Endothelial cell of umbilical vein (primary cell): Measurements from ENCODE around the gene ACE. TPM values are rescaled to one million over a fixed set of nuclear protein-coding genes. Genes with fewer than 3 reads are reported as not detected.

ENCODE experiments used
- BruUV-seq: library from RNA; stranded (reverse); fragments of 400-500 nt; replicated peaks from 2 replicates; lab custom pipeline; 2021; lab: Mats Ljungman, UMichigan
- CTCF ChIA-PET: fragments of 300-600, 350-600 bp; sonication (Branson Sonifier 250); formaldehyde crosslinking; loops from one replicate; lab custom pipeline; 2021; ENCODE audit warnings: antibody characterized with exemption, inconsistent platforms; lab: Charles Lee
- POLR2A ChIA-PET: fragments of 300-600, 350-600 bp; sonication (Branson Sonifier 250); formaldehyde crosslinking; loops from one replicate; lab custom pipeline; 2021; ENCODE audit warnings: antibody characterized with exemption, inconsistent platforms; lab: Charles Lee
- DNase-seq: peaks from one replicate; pipeline ENCODE4 v3.0.0-alpha.2; 2011; ENCODE audit warnings: low read depth, low spot score
- FAIRE-seq: peaks from 2 replicates; lab custom pipeline; 2011; peaks lifted over from hg19 to GRCh38; lab: Jason Lieb, UNC
- H2AFZ ChIP-seq: 2 replicates; pipeline ENCODE4 v1.6.0; 2012; ENCODE audit warnings: low read depth, low read length, control low read depth, inconsistent platforms
- H3K27ac ChIP-seq: 2 replicates; pipeline ENCODE4 v1.5.1; 2011; ENCODE audit warnings: low read depth, mild to moderate bottlenecking, control low read depth, low read length, moderate library complexity; ENCODE audit not compliant: insufficient read depth
- H3K27me3 ChIP-seq, 2 experiments: 2 replicates each; pipeline versions ENCODE4 v1.6.0 to v1.6.1; 2011; ENCODE audit warnings: low read length in 2 of 2, mixed read lengths in 1 of 2; ENCODE audit not compliant: control insufficient read depth in 2 of 2, insufficient read depth in 2 of 2
- H3K36me3 ChIP-seq, 2 experiments: 2 replicates in 1 of 2; 3 replicates in 1 of 2; pipeline ENCODE4 v1.5.1; 2011; ENCODE audit warnings: low read length in 2 of 2, mild to moderate bottlenecking in 1 of 2, moderate library complexity in 1 of 2; ENCODE audit not compliant: control insufficient read depth in 2 of 2, insufficient read depth in 2 of 2; ENCODE audit errors: extremely low read depth in 1 of 2
- H3K4me1 ChIP-seq: 3 replicates; pipeline ENCODE4 v1.5.1; 2011; ENCODE audit warnings: mild to moderate bottlenecking, low read length; ENCODE audit not compliant: control insufficient read depth, insufficient read depth; ENCODE audit errors: extremely low read depth
- H3K4me2 ChIP-seq: 2 replicates; pipeline ENCODE4 v1.6.1; 2011; ENCODE audit warnings: low read length, control low read depth, mixed read lengths; ENCODE audit not compliant: insufficient read depth
- H3K4me3 ChIP-seq, 3 experiments: fragments of 200-600 bp in 1 of 3; sonication (generic), shearing (Covaris generic) in 1 of 3; replicated peaks in 1 of 3; 2 replicates each; pipeline ENCODE4 v1.5.1; 2011 to 2016; ENCODE audit warnings: control low read depth in 3 of 3, low read length in 3 of 3, mild to moderate bottlenecking in 2 of 3, inconsistent platforms in 1 of 3, low read depth in 1 of 3, moderate library complexity in 1 of 3; ENCODE audit not compliant: insufficient read depth in 1 of 3
- H3K79me2 ChIP-seq: 2 replicates; pipeline ENCODE4 v1.6.0; 2012; ENCODE audit warnings: low read length, inconsistent platforms; ENCODE audit not compliant: control insufficient read depth, insufficient read depth
- H3K9ac ChIP-seq: replicated peaks from 2 replicates; pipeline ENCODE3; 2011; ENCODE audit warnings: low read length, control low read depth; ENCODE audit not compliant: insufficient read depth; ENCODE audit errors: extremely low read depth
- H3K9me1 ChIP-seq: replicated peaks from 3 replicates; pipeline ENCODE4 v1.6.0; 2011; ENCODE audit warnings: mild to moderate bottlenecking, low read length; ENCODE audit not compliant: control insufficient read depth, insufficient read depth; ENCODE audit errors: extremely low read depth
- H3K9me3 ChIP-seq: replicated peaks from 2 replicates; pipeline ENCODE4 v1.5.1; 2012; ENCODE audit warnings: low read length, inconsistent platforms; ENCODE audit not compliant: control insufficient read depth, insufficient read depth
- H4K20me1 ChIP-seq: replicated peaks from 2 replicates; pipeline ENCODE3; 2011; ENCODE audit warnings: mild to moderate bottlenecking, low read length; ENCODE audit not compliant: control insufficient read depth, insufficient read depth; ENCODE audit errors: extremely low read depth
- CTCF ChIP-seq, 2 donors: IDR thresholded peaks; 1 replicate in 1 of 2; 2 replicates in 1 of 2; pipeline ENCODE4 v1.5.1; 2011; ENCODE audit warnings: low read length in 2 of 2, mild to moderate bottlenecking in 2 of 2, moderate library complexity in 2 of 2, control low read depth in 1 of 2, inconsistent platforms in 1 of 2, low read depth in 1 of 2; ENCODE audit not compliant: insufficient read depth in 1 of 2; ENCODE audit errors: extremely low read depth in 1 of 2
- EZH2 ChIP-seq: IDR thresholded peaks from 2 replicates; pipeline ENCODE4 v1.6.1; 2012; ENCODE audit warnings: borderline replicate concordance, low read depth, mild to moderate bottlenecking, moderate library complexity, low read length, inconsistent platforms; ENCODE audit not compliant: severe bottlenecking
- FOS ChIP-seq: IDR thresholded peaks from 2 replicates; pipeline ENCODE4 v1.6.1; 2011; ENCODE audit warnings: mild to moderate bottlenecking, low read length, moderate library complexity, borderline replicate concordance; ENCODE audit not compliant: insufficient read depth
- GATA2 ChIP-seq: IDR thresholded peaks from 2 replicates; pipeline ENCODE4 v1.7.0; 2011; ENCODE audit warnings: low read depth, mild to moderate bottlenecking, moderate library complexity, mixed read lengths, low read length; ENCODE audit not compliant: insufficient read length, insufficient read depth
- JUN ChIP-seq: IDR thresholded peaks from 2 replicates; pipeline ENCODE4 v1.6.1; 2011; ENCODE audit warnings: borderline replicate concordance, low read depth; ENCODE audit not compliant: insufficient read length, insufficient read depth
- MAX ChIP-seq: IDR thresholded peaks from 2 replicates; pipeline ENCODE4 v1.6.1; 2011; ENCODE audit not compliant: insufficient read depth, insufficient read length
- MYC ChIP-seq: IDR thresholded peaks from one replicate; pipeline ENCODE4 v1.6.1; 2011; ENCODE audit warnings: mild to moderate bottlenecking, low read depth, low read length
- POLR2A ChIP-seq: IDR thresholded peaks from 2 replicates; pipeline ENCODE4 v1.6.1; 2012; ENCODE audit warnings: low read depth, mild to moderate bottlenecking, control low read depth, low read length
- POLR2AphosphoS5 ChIP-seq: IDR thresholded peaks from 2 replicates; pipeline ENCODE4 v1.6.1; 2012; ENCODE audit warnings: low read depth, mild to moderate bottlenecking, control low read depth, low read length, moderate library complexity; ENCODE audit not compliant: insufficient read depth
- dilution Hi-C: fragments of 300-500 bp; cut with MboI; formaldehyde crosslinking; loops from one replicate; pipeline ENCODE4 v1.15.0; 2019; ENCODE audit warnings: low sequenced_read_pairs; ENCODE audit not compliant: extremely low pct_ligation_motif_present
- intact Hi-C: fragments of 100-400 bp; cut with micrococcal nuclease; formaldehyde crosslinking; loops from one replicate; pipeline ENCODE4 v1.10.0; 2022
- polyA plus RNA-seq, 4 experiments: library from polyadenylated mRNA; depleted of rRNA in 3 of 4; stranded (reverse) in 3 of 4; unstranded in 1 of 4; fragments of >200 nt; gene quantifications; 2 replicates each; pipeline versions ENCODE4 v1.2.1 to v1.2.3, GENCODE V29; 2011 to 2012; ENCODE audit warnings: missing spikeins in 1 of 4
- total RNA-seq: library from RNA; stranded (reverse); gene quantifications from 2 replicates; pipeline ENCODE4 v1.2.3, GENCODE V29; 2021

Gene ACE
- total and polyA plus RNA-seq, 2 donors (not counting 3 experiments of a cell fraction or from before 2014, with no cell fraction given) = 63.4 to 207 TPM

- no TSS peak for BruUV-seq
- H3K4me1 ChIP-seq = no peaks in the 10 kb centered on the region
- no peaks in the 10 kb centered on the region for H3K9me1 ChIP-seq
- POLR2A ChIA-PET = no interaction called here
- intact Hi-C loops (no loop called here), dilution Hi-C loops (no loop called here)
- H4K20me1 ChIP-seq = no peaks in the 10 kb centered on the region
- no peak overlapping the region for H3K9ac ChIP-seq
- H3K4me2 ChIP-seq = no peak overlapping the region
- TF ChIP-seq MYC = no peak
- no peak for TF ChIP-seq POLR2AphosphoS5
- TF ChIP-seq JUN = no peak
- TF ChIP-seq EZH2 = peak; percentile 53
- no peak for TF ChIP-seq GATA2
- H3K36me3 ChIP-seq = no peaks in the 10 kb centered on the region
- no peaks in the 10 kb centered on the region for H3K79me2 ChIP-seq
- H3K27me3 ChIP-seq = peaks cover 18 to 19% of the 10 kb centered on the region in 2 experiments
- no peak for FAIRE-seq
- DNase-seq = no peak
- H3K4me3 ChIP-seq = no peak overlapping the region
- CTCF ChIA-PET = interaction anchor here (1.0 kb wide), 1 partner anchor 85 kb away, joined by 3 read pairs; no protein-coding TSS in a partner anchor
- no peaks in the 10 kb centered on the region for H3K9me3 ChIP-seq
- peak overlapping the region; percentile 52 for H2AFZ ChIP-seq
- no peak overlapping the region for H3K27ac ChIP-seq
Measured at GRCh38 chr17:63537991-63538692, 61.3 kb downstream of the ACE start.

GRCh38 chr17:63538693-63539595 lies 62.1 kb downstream of the ACE start:
- ChIA-PET POLR2A (no interaction called here), CTCF (no interaction called here)
- no TSS peak for BruUV-seq
- no peak overlapping the region for H3K27ac ChIP-seq
- H3K4me1 ChIP-seq = no peaks in the 10 kb centered on the region
- H4K20me1 ChIP-seq = no peaks in the 10 kb centered on the region
- H3K36me3 ChIP-seq = no peaks in the 10 kb centered on the region
- dilution Hi-C loops = no loop called here
- DNase-seq (no peak), FAIRE-seq (no peak)
- no peak overlapping the region for H3K4me2 ChIP-seq
- H3K79me2 ChIP-seq = no peaks in the 10 kb centered on the region
- intact Hi-C loops = no loop called here
- no peak overlapping the region for H3K4me3 ChIP-seq
- TF ChIP-seq MYC (no peak), POLR2AphosphoS5 (no peak), GATA2 (no peak), CTCF (IDR thresholded peaks at IDR 0.05; ENCODE audit: extremely low read depth in 1 of 2, insufficient read depth in 1 of 2, low read depth in 1 of 2, low read length in 2 of 2) (no peak), EZH2 (no peak), JUN (no peak), FOS (no peak), MAX (no peak), POLR2A (no peak)
- H2AFZ ChIP-seq = no peak overlapping the region
- H3K27me3 ChIP-seq = peaks cover 18 to 19% of the 10 kb centered on the region in 2 experiments
- H3K9ac ChIP-seq = no peak overlapping the region
- H3K9me1 ChIP-seq = no peaks in the 10 kb centered on the region
- no peaks in the 10 kb centered on the region for H3K9me3 ChIP-seq
